IPS DF 4.7 (cell line): Measurements from ENCODE around the gene NCOA3.
"Not testable (repeated sequence)": the region's sequence is repeated elsewhere in the genome, so short reads cannot be mapped to it uniquely, and the experiment has no call there.

Experiments used
- DNase-seq: peaks from one replicate; pipeline ENCODE4 v3.0.0-alpha.2; 2013; ENCODE audit warnings: low spot score; ENCODE audit errors: extremely low read depth

The NCOA3 gene

DNA sequence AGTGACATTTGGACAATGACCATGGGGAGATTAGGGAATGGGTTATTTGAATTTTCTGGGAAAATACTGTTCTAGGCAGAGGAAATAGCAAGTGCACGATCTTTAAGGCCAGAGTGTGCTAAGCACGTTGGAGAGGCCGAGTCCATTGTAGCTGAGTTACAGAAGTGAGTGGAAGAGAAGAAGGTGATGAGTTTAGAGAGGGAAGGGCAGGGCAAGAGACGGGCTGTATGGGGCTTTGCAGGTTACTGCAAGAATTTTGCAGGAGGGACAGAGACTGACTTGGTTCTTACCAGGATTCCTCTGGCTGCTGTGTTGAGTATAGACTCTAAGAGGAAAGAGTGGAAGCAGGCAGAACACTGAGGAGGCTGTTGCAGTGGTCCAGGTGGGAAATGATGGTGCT lies 1.1 kb upstream of the NCOA3 start:
- DNase-seq, result no peak

DNA sequence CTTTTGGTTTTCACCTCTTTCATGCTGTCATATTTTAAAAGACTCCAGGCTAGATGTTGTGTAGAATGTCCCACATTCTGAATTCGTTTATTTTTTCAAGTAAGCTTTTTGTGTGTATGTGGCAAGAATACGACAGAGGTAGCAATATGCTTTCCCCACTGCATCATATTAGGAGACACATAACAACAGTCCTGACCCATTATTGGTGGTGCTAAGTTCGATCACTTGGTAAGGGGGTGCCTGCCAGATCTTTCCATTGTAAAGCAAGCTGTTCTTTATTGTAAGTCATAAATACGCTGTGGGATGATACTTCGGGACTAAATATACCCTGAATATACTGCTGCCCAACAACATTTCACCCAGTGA lies 588 bp upstream of the NCOA3 start:
- no peak for DNase-seq

DNA sequence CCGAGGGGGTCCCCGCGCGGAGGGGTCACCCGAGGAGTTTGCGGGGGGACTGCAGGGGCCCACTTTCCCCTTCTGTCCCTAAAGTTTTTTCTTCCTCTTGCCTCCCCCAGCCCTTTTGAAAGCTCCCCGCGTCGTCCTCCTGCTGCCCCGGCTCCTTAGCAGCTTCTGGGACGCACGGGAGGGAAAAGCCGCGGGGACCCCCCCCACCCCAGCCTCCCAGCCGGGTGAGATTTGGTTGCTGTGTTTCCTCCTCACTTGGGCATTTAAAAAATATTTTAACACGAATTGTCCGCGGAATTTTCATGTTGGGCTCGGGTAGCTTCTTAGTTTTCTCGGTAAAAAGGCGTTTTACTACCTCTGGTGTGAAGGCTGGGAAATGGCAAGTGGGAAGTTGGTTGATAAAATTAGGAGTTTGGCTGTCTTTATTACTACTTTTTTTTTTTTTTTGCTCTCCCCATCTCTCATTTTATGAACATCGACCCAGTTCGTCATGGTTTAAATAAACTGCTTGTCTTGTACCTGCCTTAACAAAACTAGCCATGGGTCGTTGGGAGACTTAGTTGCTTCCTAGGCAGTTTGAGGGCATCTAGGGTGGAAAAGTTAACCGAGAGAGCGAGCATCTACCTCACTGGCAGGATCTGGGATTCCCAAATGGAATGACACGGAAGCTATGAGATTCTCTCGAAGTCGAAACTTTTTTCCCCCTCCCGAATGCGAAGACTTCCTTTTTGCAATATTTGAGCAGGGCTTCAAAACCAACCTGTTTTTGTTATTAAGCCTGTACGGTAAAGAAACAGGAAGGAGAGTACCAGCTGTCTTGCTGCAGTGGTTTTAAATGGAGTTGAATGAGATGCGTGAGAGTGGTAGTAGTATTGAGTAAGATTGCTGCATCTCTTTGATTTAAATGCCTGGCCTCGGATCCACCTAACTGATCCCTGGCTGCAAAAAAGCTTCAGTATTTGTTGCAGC lies 868 bp downstream of the NCOA3 start:
- DNase-seq, result no peak

DNA sequence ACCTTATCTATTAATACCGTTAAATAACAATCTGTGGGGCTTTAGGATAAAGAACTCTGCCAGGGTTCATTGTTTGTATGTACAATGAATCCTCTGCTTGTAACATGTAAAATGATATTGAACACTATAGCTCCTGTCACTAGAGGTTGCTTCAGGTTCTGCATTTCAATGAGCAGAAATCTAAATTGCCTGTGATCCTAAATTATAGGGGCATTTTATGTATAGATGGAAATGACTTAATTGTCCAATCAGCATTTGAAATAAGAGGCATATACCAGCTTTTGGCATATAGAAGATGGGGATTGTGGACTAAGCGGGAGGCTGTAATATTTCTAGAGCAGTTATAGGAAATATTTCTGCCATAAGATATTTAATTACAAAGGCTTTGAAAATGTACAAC lies 2.0 kb downstream of the NCOA3 start:
- DNase-seq, result no peak

DNA sequence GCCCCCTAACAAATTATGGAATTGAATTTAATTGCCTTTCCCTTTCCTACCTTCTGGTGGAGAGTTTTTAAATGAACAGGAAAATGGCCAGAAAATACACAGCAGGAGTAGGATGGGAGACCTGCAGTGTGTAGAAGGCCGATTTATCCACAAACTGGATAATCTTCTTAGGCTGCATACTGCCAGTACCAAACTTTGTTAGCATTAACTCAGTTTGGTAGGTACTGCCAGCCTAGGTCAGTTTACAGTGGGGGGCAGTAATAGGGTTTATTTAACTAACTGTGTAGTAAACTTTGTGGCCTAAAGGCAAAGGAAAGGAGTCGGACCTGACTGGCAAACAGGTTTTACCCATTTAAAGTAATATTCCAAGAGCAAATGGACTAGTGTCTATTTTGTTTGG lies 4.6 kb downstream of the NCOA3 start:
- no peak for DNase-seq

DNA sequence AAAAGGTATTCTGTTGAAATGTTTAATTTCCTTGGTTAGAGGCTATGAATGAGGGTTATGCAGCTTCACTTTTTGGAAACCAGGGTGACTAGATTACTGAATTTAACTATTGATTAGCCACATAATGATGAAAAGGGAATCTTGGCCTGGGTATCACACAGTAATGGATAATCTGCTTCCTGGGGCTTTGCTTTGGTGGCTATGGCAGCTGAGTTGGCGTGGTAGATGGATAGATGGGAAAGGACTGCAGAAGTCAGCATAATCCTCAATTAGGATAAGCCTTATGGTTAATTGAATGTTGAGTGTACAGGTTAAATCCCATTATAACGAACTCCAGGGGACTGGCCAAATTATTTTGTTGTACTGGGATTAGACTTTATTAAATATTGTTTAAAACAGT lies 5.2 kb downstream of the NCOA3 start:
- no peak for DNase-seq

DNA sequence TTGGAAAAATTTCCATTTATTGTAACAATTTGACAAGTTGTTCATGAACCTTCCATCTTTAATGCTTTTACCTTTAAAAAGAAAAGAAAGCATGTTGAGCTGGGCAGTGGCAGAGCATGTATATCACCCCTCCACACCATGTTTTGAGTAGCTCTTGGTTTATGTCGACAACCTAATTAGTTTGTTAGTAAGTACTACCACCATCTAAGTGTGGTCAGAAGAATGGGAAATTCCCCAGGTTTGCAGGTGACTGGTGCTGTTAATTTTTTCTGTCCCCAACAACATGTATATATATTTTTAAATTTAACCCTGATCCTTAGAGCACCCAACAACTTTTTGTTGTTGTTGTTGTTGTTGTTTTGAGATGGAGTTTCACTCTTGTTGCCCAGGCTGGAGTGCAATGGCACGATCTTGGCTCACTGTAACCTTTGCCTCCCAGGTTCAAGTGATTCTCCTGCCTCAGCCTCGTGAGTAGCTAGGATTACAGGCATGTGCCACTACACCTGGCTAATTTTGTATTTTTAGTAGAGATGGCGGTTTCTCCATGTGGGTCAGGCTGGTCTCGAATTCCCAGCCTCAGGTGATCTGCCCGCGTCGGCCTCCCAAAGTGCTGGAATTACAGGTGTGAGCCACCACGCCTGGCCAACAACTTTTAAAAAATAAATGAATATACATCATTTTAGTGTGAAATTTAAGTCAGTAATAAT lies 5.7 kb downstream of the NCOA3 start:
- not testable (repeated sequence) for DNase-seq

DNA sequence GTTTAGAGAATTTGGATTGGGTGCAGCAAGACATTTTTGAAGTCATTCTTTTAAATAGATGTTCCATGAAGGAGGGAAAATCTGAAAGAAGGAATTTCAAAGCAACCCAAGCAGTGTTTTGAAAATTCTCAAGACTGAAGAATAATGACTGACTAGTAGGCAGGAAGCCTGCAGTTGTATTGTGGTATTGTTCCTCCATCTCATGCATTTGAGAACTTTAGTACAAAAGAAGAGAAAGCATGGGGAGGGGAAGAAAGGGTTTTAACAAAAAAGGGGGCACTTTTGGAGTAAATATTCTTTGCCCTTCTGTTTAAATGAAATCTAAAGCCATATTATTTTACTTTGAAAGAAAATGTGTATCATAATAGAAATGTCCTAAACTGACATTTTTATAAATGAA lies 6.6 kb downstream of the NCOA3 start:
- no peak for DNase-seq

DNA sequence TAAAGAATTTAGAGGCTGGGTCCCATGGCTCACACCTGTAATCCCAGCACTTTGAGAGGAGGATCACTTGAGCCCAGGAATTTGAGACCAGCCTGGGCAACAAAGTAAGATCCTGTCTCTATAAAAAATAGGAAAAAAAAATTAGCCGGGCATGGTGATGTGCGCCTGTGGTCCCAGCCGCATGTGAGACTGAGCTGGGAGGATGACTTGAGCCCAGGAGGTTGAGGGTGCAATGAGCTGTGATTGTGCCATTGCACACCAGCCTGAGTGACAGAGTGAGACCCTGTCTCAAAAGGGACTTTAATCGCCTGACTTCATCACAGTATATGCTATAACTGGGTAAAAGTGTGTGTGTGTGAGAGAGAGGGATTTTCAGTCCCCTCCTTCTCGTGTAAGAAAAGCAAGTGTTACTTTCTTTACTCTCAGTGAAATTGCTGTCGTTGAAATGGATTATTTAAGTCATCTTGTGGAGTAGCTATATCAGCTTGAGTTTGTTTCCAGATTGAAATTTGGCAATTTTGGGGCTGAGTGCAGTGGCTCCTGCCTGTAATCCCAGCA lies 7.5 kb downstream of the NCOA3 start:
- no peak for DNase-seq

DNA sequence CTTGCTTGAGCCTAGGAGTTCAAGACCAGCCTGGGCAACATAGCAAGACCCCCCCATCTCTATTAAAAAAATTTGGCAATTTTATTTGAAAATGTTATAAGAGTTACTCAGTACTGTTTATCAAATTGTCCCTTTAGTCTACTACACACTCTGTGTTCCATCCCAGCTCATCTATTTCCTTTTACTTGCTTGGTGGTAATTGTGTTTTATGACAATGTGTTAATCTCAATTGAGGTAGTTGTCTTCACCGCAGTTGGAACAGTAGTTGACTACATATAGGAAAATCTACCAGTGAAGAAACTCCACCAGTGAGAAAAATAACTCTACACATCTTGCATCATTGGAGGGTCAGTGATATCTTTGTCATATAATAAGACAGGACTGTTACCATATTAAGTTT lies 8.0 kb downstream of the NCOA3 start:
- DNase-seq, result no peak

DNA sequence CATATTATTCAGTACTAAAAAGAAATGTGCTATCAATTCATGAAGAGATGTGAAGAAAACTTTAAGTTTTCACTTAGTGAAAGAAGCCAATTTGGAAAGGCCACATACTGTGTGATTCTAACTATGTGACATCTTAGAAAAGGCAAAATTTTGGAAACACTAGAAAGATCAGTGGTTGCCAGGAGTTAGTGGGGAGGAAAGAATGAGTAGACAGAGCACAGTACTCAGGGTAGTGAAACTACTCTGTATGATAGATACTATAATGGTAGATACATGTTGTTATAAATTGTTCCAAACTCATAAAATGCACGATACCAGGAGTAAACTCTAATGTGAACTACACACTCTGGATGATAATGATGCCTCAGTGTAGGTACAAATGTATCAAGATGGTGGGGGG lies 14.2 kb downstream of the NCOA3 start:
- no peak for DNase-seq

DNA sequence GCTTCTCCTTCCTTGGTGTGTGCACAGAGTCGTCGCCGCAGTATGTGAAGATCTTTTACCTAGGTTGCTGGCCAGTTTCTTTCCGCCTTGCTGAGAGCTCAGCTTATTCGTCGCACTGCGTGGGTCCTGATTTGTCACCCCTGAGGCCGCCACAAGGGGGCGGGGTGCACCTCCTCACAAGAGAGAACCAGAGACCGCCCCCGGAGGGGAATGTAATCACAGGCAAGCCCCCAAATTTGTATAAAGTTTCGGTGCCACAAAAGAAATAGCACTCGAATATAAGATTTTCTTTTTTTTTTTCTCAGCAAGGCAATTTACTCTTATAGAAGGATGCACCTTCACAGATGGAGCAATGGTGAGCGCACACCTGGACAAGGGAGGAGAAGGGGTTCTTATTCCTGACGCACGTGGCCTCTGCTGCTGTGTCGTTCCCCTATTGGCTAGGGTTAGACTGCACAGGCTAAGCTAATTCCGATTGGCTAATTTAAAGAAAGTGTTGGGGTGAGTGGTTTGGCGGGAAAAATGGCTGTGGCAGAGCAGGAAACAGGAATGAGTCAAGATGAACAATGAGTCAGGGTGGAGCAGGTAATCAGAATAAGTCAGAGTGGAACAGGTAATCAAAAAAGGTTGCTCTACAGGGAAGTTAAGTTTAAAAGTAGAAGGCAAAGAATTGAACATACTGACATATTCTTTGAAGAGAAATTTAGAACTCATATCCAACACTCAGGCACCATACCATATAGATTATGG lies 19.5 kb downstream of the NCOA3 start:
- no peak for DNase-seq

DNA sequence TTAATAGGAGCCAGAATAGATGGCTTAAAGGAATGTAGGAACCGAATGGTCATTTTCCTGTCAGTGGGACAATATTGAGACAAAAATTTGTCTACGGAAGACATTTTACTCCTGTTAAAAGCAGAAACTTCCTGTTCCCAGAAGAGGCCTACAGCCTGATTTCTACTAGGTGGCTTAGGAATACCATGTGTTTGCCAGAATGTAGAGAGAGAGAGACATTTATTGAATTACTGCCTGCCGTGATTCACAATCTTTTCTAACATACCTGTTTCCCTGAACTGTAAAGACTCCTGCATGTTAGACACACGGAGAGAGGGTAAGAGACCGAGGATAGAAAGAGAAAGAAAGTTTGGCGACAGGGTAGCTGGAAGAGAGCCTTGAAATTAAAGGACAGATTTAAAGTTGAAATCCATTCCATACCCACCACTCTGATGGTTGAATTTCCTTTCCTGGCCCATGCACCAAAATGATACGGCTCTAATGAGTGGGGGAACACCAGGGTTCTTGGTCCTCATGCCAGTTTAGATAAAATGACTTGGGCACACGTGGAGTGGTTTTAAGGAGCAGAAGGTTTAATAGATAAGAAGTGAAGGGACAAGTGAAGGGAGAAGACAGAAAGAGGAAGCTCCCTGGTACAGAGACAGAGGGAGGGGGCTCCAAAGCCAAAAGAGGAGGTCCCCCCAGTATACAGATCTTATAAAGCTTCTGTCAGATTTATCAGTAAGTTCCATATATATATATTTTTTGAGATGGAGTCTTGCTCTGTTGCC lies 22.5 kb downstream of the NCOA3 start:
- no peak for DNase-seq

DNA sequence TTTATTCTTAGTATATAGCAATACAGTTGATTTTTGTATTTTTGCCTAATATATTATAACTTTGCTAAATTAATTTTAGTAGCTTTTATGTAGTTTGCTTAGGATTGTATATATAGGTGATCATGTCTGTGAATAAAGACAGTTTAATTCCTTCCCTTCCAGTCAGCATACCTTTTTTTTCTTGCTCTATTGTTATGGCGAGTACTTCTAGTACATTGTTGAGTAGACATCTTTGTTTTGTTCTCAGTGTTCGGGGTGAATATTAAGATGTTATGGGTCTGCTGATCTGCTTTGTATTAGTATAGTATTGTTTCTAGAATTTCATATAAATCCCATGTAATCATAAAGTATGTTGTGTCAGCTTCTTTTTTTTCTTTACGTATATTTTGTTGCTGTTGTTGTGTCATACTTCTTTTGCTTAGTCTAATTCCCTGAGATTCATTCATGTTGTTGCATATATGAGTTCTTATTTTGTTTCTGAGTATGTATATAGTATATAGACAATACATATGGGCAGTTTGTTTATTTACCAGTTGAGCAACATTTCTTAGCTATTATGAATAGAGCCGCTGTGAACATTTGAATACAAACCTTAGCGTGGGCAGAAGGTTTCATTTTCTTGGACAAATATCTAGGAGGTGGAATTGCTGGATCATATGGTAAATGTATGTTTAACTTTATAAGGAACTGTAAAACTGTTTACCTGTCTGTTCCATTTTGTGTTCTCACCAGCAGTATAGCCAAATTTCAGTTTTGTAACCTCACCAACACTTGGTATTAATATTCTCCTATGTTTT lies 25.5 kb downstream of the NCOA3 start:
- no peak for DNase-seq

DNA sequence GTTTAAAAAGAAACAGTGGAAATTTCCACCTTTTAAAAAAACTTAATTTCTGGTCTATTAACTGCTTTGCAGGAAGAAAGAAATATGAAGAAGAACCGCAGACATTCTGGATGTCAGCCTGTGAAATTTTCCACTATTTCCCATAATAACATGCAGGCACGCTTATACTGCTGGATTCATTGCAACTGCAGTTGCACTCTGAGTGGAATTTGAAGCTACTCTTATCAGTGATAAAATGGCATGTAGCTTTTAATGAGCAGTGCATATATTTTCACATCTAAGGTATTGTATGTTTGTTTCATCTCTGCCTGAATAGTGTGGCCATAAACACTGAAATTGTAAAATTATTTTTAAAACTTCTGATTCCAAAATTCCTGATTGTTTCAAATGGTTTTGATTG lies 28.2 kb downstream of the NCOA3 start:
- no peak for DNase-seq

DNA sequence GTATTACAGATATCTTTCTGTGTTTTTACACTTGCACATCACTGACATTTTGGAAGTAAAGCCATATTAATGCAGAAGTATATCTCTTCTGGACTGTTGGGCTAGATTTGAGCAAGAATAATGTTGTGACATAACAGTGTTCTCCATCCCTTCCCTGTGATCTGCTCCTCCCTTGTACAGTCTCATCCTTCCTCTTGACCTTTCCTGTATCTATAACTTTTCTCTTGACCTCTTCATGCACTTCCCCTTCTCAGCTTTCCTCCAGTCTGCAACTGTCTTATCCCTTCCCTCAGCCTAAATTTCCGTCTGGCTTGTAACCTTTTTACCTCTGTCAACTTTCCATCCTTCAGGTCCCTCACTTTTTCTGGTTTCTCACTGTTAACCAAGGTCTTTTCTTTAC lies 29.8 kb downstream of the NCOA3 start:
- no peak for DNase-seq

DNA sequence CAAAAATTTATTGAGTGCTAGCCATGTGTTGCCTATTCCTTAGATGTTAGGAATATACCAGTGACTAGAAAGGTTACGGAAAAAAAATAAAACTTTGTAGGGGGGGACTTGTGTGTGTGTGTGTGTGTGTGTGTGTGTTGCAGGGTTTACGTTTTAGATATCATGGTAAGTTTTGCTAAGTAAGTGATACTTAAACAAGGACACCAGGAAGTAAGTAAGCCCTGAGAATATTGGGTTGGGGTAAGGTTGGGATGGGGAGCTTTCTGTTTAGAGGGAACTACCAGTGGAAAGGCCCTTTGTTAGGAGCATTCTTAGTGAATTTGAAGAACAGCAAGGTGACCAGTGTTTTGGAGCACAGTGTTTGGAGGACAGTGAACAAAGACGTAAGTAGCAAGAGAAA lies 30.3 kb downstream of the NCOA3 start:
- DNase-seq, result no peak

DNA sequence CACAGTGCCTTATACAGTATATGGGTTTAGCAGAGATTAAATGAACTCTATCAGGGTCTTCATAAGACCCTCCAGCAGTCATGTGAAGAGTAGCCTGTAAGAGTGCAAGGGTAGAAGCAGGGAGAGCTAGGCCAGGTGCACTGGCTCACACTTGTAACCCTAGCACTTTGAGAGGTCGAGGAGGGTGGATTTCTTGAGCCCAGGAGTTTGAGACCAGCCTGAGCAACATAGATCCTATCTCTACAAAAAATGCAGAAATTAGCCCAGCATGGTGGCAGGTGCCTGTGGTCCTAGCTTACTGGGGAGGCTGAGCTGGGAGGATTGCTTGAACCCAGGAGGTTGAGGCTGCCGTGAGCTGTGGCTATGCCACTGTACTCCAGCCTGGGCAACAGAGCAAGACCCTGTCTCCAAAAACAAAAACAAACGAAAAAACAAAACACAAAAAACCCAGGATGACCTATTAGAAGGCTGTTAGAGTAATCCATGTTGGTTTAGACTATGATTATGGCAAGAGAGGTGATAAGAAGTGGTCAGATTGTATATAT lies 31.9 kb downstream of the NCOA3 start:
- DNase-seq, result no peak

DNA sequence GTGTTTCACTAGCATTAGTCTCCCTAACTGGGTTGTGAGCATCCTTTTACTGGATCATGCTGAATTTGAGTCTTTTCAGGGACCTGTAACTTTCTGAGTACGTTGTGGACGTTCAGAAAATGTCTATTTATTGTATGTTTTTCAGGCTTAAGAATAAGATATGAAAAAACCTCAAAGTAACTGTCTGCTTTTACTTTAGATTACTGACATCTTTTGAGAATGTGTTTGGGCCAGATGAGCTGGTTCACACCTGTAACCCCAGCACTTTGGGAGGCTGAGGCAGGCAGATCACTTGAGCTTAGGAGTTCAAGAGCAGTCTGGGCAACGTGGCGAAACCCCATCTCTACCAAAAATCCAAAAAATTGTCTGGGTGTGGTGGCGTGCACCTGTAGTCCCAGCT lies 32.7 kb downstream of the NCOA3 start:
- DNase-seq, result no peak

DNA sequence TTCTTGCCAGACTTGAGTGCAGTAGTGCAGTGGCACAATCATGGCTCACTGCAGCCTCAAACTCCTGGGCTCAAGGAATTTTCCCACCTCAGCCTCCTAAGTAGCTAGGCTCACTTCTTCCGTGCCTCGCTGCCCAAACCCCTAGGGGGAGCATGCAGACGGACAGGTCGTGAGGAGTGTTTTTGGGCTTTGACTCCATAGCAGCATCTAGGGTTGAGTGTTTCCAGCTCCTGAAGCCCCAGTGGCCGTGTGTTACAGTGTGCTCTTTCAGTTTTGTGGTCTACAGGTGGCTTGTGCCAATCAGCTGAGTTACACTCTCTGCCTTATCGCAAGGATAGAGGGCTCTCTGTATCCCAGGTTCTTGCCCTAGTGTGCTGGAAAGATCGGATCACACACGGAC lies 33.4 kb downstream of the NCOA3 start:
- DNase-seq, result peak; percentile 62
